Stimulated activated CD4-positive, alpha-beta T cell treated with anti-CD3 and anti-CD28 coated beads, Interleukin-1b, Interleukin-23, amount 100 ng/mL, for 48 hours (primary cell): ENCODE measurements around the gene NBEA.
A peak's percentile ranks its signal among the peaks of the same experiment; 100 is the strongest.

Experiments used
- DNase-seq: peaks from one replicate; pipeline ENCODE4 v3.0.0-alpha.2; 2020

NBEA gene

GRCh38 chr13:35716186-35716585 is 774.1 kb downstream of the NBEA start:
- DNase-seq = no peak

DNA sequence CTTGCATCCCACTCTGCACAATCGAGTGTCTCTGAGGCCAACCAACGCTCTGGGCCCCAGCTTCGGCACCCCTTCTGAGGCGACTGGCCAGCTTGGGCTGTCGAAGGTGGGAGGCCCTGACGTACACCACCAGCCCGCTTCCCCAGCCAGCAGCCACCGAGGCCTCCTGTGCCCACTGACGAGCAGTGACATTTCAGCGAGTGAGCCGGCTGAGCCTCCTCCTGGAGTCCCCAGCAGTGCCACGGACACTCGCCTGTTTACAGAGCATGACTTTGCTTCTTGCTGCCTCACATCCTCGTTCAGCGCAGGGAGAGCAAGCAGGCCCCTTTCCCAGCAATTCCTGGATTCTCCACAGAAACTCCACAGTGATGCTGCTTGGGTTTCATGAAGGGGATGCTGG is 774.7 kb downstream of the NBEA start:
- no peak for DNase-seq

GRCh38 chr13:35718084-35718483 is 776.0 kb downstream of the NBEA start:
- DNase-seq = no peak

DNA sequence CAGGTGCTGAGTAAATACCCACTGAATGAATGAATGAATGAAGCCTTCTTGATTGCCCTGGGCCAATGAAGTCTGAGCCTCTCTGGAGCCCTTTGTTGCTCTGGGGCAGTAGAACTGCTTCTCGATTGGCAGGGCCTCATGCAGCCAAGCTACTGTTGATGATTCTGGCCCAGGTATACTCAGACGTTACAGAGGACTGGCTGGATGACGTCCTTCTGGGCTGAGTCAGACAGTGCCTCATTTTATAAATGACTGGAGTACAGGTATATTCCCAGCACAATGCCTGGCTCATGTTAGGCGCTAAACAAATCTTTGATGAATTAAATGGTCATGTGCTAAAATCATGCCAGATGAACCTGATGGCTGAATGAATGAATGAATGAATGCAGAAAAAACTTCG is 778.2 kb downstream of the NBEA start:
- no peak for DNase-seq

DNA sequence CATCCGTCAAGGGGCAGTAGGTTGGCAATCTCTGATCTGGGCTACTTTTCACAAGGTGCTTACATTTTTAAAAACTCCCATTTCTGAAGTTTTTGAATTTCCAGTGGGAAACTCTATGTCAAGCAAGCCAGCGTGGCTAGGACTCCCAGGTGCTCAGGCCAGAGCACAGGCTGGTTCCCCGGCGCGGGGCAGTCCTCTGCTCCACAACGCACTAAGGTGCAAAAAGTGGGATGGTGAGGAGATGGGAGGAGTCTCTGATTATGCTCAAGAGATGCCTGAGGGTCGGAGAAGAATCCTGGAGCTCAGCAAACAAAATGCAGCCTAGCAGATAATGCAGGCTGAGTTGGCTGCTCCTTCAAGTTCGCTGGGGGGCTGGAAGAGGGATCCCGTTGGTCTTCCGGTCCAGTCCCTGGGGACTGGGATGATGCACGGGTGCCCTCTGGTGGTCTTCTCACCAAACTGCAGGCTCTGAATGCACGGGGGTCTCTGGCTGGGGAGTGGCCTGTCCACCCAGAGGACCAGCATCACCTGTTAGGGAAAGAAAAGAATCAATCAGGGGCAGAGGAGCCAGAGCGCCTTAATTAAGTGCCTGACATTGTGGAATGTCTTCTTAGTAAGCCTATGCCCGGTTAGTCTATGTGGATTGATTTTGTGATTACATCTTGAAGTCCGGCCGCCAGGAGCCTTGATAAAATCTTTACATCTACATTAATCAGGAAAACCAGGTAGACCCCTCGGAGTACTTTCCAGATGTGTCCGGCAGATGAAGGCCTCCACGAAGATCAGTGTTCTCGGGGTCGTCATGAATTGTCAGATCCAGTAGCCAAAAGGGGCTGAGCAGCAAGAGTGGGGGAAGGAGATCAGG is 778.9 kb downstream of the NBEA start:
- peak; percentile 31 for DNase-seq
